Heart left ventricle (tissue), 13 donors: ENCODE data around the gene KIF16B.

Experiments
- CTCF ChIP-seq, 12 donors: fragments of 200-600 bp; sonication (generic) in 4 of 12; IDR thresholded peaks; one replicate each; pipeline versions ENCODE4 v1.5.0 to v1.8.0; 2018 to 2022; ENCODE audit warnings: antibody characterized with exemption in 12 of 12, mild to moderate bottlenecking in 5 of 12
- POLR2A ChIP-seq, 2 donors: fragments of 450-650 bp; IDR thresholded peaks; one replicate each; pipeline ENCODE4 v1.6.1; 2017; ENCODE audit warnings: antibody characterized with exemption in 2 of 2, mild to moderate bottlenecking in 2 of 2, moderate library complexity in 2 of 2
- donor health status: ischemic (EF 13 %, LVEDD 7.1; RV severe dilation, severe dysfunction).
- donor health status: DM: no; HTN: yes; CAD: no.
- donor health status: DM: no; HTN: no; CAD: no.
- donor health status: ischemic (EF 25% LVEDD 6.9; RV normal size, moderate dysfunction).
- donor health status: ischemic (EF 25% LVEDD 5.7; RV mildly dilated, moderate dysfunction).
- donor health status: ischemic (EF 35%, LVEDD 5.7; RV mildly dilated, moderate dysfunction).
- donor health status: nonischemic (EF 11% LVEDD 7.7; RV severe dilation, severe dysfunction).
- donor health status: DM: yes; HTN: yes; CAD: no.
- donor health status: PGD.
- donor health status: ischemic (EF 29% LVEDD 5.4; RV normal size, mild dysfunction).
- donor health status: nonischemic (EF 23%, LVEDD 6.1; RV moderate dilation, normal function).

- TF ChIP-seq CTCF (IDR thresholded peaks at IDR 0.05) (no peak), POLR2A (IDR thresholded peaks at IDR 0.05) (no peak)
Observed at GRCh38 chr20:16469395-16469905, 103.8 kb downstream of the KIF16B start.
